PC-9 (cell line): ENCODE results near the gene PEX11G.

ENCODE experiments used
- EZH2 ChIP-seq: fragments of 200-600 bp; sonication (generic); IDR thresholded peaks from 2 replicates; pipeline ENCODE4 v1.8.0; 2017; ENCODE audit warnings: antibody characterized with exemption, low read depth
- TF ChIP-seq, protein P1 (sequence below): fragments of 200-600 bp; sonication (generic); conservative IDR thresholded peaks from 2 replicates; pipeline ENCODE4 v1.6.1; 2017; ENCODE audit warnings: mixed run types, antibody characterized with exemption, mild to moderate bottlenecking, moderate library complexity

DNA sequence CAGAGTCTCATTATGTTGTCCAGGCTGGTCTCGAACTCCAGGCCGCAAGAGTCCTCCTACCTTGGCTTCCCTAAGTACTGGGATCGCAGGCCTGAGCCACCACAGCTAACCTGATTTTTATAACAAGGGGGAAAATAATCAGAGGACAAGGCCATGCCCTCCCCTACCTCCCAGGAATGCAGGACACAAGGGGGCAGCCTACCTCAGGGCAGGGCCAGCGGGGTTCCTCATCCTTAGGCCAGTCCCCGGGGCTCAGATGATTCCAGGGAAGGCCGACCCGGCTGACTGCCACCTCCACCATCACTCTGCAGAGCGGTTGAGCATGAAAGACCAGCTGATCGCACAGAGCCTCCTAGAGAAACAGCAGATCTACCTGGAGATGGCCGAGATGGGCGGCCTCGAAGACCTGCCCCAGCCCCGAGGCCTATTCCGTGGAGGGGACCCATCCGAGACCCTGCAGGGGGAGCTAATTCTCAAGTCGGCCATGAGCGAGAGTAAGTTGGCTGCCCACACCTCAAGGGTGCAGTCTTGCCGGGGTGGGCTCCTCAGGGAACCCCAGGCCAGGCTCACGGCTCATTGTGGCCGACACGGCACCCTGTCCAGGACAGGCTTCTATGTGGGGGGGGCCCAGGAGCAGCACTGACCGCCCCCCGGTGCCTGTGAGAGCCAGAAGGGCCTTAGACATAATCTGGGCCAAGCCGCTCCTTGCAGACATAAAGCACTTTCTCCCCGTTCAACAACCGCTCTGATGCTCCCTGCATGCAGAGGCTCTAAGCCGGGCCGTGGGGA lies 26.8 kb downstream of the PEX11G start:
- TF ChIP-seq, protein P1, sequence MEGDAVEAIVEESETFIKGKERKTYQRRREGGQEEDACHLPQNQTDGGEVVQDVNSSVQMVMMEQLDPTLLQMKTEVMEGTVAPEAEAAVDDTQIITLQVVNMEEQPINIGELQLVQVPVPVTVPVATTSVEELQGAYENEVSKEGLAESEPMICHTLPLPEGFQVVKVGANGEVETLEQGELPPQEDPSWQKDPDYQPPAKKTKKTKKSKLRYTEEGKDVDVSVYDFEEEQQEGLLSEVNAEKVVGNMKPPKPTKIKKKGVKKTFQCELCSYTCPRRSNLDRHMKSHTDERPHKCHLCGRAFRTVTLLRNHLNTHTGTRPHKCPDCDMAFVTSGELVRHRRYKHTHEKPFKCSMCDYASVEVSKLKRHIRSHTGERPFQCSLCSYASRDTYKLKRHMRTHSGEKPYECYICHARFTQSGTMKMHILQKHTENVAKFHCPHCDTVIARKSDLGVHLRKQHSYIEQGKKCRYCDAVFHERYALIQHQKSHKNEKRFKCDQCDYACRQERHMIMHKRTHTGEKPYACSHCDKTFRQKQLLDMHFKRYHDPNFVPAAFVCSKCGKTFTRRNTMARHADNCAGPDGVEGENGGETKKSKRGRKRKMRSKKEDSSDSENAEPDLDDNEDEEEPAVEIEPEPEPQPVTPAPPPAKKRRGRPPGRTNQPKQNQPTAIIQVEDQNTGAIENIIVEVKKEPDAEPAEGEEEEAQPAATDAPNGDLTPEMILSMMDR = no peak
- no peak for TF ChIP-seq EZH2
